Hepatic stellate cell (primary cell): ENCODE results near the gene PEDS1.
"Not testable (repeated sequence)": the region's sequence is repeated elsewhere in the genome, so short reads cannot be mapped to it uniquely, and the experiment has no call there.

Experiments
- DNase-seq: peaks from one replicate; pipeline ENCODE4 v3.0.0; 2011; ENCODE audit warnings: low spot score

The PEDS1 gene

GRCh38 chr20:50153500-50154377 lies at the start of gene PEDS1:
TSS of gene PEDS1 (minus strand) at chr20:50153723. CDS start at chr20:50153637, 86 bp downstream.
- DNase-seq = peak; percentile 99

DNA sequence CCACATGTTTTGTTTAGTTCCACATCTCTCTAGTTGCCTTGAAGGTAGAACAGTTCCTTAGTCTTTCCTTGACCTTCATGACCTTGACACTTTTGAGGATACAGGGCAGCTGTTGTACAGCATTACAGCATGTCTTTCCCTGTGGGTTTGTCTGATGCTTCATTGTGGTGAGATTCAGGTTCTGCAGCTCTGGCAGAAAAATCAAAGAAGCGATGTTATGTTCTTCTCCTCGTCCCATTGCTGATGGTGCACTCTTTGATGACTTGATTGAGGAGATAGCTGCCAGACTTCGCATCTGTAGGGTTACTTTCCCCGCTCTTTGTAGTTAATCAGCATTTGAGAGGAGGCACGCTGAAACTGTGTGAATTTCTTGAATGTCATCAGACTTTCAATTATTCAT lies 49.2 kb upstream of the PEDS1 start:
- no peak for DNase-seq

DNA sequence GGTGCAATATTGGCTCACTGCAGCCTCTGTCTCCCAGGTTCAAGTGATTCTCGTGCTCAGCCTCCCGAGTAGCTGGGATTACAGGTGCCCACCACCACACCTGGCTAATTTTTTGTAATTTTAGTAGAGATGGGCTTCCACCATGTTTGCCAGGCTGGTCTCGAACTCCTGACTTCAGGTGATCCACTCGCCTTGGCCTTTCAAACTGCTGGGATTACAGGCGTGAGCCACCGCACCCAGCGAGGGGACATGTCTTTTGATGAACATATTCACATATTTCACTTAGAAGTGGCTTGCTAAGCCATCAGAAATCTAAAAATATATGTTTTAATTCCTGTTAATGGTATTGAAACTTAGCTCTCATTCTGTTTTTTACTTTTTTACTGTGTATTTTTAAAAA lies 48.2 kb upstream of the PEDS1 start:
- DNase-seq = not testable (repeated sequence)

DNA sequence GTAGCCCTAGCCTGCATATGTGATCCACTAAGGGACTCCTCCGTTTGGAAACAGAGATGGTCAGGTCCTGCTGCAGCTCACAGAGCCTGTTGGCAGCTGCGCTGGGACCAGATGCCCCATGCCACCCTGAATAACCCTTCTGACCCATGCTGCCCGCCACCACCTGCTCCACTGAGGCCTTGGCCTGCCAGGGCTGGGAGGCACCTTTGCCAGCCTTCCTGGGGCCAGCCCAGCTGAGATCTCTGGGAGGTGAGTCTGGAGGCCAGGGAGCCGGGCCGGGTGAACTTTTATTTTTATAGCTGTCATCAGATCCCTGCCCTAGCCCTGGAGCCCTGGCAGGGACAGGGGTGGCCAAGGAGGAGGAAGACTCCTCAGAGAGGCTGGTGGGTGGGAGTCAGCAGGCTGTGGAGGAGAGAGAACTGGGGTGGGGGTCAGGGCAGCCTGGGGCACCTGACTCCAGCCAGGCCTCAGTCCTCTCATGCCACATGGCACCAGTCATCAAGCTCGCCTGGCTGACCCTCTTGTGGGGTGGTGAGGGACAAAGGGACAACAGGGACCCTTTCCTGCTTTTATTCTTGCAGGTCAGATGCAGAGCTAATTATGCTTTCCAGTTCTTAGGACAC lies 47.1 kb upstream of the PEDS1 start:
- DNase-seq = no peak

DNA sequence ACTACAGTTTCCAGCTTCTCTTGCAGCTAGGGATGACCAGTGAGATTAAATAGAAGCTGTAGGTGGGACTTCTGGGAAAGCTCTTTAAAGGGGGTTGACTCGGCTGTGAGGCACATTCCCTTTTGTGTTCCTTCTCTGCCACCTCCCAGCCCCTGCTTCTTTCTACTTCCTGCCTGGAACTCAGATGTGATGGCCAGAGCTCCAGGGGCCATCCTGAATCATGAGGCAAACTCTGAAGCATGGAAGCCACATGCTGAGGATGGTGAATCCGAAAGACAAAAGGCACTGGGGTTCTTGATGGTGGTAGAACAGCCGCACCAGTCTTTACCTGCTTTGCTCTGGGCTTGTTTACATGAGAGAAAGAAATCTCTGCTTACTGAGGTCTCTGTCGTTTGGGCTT lies 46.2 kb upstream of the PEDS1 start:
- DNase-seq = no peak

- no peak for DNase-seq
Measured at GRCh38 chr20:50198716-50199115, 45.2 kb upstream of the PEDS1 start.

- no peak for DNase-seq
Measured at GRCh38 chr20:50198180-50198666, 44.7 kb upstream of the PEDS1 start.

DNA sequence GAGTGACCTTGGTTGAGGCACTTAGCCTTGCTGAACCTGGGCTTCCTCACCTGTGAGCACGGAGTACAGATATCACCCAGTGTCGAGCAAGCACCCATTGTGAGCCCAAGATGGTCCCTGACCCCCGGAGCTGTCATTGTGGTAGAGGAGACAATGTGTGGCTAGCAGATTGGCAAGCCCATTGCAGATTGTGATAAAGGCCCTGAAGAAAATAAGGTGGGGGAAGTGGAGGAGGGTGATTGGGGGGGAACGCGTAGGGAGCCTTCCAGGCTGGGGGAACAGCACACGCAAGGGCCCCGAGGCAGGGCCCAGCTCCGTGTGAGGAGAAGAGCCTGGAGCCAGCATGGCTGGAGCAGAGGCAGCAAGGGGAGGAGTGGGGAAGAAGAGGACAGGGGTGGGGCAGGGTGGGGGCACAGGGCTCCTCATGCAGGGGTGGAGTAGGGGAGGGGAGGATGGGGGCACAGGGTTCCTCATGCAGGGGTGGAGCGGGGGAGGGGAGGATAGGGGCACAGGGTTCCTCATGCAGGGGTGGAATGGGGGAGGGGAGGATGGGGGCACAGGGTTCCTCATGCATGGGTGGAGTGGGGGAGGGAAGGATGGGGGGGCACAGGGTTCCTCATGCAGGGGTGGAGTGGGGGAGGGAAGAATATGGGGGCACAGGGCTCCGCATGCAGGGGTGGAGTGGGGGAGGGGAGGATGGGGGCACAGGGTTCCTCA lies 44.1 kb upstream of the PEDS1 start:
- DNase-seq = no peak

DNA sequence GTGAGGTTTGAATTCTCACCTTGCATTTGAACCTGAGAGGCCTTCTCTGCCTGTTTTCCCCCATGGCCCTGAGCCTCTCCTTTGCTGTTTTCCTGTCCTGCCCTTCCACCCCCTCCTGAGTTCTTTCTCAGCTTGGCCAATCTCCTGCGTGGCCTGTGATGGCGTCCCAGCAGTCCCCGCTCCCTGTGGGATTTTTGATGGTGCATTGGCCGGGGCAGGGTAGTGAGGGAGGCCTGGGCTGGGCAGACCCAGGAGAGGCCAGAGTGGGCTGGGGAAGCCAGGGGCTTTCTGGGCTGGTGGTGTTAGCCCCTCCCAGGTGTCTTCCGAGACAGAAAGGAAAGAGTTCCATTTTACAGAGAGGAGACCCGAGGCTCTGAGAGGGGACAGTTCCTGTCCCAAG lies 43.4 kb upstream of the PEDS1 start:
- no peak for DNase-seq

GRCh38 chr20:50196248-50196647 lies 42.7 kb upstream of the PEDS1 start:
- DNase-seq = no peak

DNA sequence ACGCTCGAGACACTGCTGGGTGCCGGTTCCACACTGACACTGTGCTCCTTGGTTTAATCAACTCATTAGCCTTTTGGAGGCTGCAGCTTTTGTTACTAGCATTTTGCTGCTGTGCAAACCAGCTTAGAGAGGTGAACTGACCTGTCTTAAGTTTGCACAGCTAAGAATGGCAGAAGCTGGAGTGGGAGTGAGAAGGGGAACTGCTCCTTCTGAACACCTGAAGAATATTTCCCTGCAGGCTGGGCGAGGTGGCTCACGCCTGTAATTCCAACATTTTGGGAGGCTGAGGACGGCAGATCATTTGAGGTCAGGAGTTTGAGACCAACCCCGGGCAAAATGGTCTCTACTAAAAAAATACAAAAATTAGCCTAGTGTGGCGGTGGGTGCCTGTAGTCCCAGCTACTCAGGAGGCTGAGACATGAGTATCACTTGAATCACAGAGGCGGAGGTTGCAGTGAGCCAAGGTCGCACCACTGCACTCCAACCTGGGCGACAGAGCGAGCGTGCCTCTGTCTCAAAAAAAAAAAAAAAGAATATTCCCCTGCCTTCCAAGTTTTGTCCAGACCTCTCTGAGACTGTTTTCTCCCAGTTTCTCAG lies 42.1 kb upstream of the PEDS1 start:
- no peak for DNase-seq

DNA sequence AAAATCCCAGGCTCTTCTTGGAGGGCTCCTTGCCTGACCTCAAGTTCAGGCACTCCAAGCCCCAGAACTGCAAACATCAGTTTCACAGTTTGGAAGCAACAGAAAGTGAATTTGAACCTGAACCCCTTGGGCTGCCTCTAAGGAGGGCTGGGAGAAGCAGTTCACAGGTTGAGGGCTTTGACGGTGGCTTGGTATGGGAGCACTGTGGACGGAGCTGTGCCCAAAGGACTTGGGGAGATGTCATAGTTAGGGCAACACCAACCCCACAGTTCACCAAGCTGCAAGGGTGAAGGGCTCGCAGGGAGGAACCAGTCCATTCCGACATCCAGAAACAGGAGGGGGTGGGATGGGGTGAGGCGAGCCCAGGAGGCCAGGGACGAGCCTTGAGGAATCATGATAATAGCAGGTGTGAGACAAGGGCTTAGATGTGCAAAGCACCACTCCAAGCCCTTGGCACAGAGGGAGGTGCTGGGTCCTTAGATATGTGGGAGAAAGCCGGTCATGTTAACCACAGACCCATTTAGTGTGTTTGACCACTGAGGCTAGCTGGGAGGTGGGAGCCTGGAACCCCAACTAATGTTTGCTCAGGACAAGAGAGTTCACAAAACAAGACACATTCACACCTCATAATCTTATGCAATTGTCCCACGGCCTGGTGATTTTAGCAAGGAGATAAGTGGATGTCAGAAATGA lies 41.5 kb upstream of the PEDS1 start:
- no peak for DNase-seq

GRCh38 chr20:50194422-50194830 lies 40.9 kb upstream of the PEDS1 start:
- DNase-seq = no peak

DNA sequence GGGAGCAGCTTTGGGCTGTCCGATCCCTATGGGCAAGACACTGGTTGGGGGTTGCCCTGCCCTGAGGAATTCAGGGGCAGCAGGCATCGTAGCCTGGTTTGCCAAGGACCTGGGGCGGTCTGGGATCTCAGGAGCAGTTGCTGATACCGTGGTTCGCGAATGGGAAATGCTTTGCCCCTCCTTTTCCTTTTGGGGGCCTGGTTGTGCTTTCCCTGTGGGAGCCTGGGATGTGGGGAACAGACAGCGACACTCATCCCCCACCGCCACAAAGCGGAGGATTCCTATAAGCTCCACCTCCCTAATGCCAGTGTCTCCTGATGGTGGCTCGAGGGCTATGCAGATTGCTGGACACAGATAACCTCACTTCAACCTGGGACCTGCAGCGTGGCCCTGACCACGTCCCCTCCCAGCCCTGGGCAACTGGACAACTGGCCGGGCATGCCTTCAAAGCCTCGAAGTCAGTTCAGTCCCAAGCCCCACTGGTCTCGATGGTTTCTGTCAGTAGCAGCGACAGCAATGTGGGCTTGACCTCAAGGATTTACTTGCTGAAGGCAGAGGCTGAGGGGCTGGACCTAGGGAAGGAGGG lies 40.4 kb upstream of the PEDS1 start:
- DNase-seq = no peak

GRCh38 chr20:50193199-50193835 lies 39.8 kb upstream of the PEDS1 start:
- DNase-seq = peak; percentile 65

DNA sequence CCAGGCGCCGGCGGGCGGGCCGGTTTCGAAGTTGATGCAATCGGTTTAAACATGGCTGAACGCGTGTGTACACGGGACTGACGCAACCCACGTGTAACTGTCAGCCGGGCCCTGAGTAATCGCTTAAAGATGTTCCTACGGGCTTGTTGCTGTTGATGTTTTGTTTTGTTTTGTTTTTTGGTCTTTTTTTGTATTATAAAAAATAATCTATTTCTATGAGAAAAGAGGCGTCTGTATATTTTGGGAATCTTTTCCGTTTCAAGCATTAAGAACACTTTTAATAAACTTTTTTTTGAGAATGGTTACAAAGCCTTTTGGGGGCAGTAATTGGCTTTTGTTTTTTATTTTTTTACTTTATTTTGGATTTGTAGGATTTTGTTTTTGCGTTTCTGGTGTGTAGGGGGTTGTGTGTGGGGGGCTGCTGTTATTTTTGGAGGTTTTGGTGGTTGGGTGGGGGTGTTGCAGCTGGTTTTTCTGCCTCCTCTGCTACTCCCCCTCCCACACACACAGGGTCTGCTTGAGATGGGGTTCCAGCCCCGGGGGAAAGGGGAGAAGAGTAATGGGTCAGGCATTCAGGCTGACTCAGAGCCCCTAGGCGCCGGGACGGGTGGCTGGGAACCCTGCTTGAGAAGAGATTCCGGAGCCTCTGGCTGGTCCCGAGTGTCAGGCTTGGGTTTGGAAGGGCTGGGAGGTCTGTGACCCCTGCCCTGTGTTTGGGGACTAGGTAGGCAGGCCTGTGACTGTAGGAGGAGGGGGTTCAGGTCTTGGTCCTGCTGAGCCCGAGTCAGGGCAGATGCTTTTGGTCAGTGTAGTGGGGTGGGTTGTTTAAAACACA lies 39.1 kb upstream of the PEDS1 start:
- peak; percentile 92 for DNase-seq

GRCh38 chr20:50191544-50192363 lies 38.2 kb upstream of the PEDS1 start:
- peak; percentile 58 for DNase-seq

DNA sequence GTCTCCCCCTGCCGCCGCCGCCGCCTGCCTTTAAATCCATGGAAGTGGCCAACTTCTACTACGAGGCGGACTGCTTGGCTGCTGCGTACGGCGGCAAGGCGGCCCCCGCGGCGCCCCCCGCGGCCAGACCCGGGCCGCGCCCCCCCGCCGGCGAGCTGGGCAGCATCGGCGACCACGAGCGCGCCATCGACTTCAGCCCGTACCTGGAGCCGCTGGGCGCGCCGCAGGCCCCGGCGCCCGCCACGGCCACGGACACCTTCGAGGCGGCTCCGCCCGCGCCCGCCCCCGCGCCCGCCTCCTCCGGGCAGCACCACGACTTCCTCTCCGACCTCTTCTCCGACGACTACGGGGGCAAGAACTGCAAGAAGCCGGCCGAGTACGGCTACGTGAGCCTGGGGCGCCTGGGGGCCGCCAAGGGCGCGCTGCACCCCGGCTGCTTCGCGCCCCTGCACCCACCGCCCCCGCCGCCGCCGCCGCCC lies 37.6 kb upstream of the PEDS1 start:
- peak; percentile 47 for DNase-seq
